GM12878 (cell line): Measurements from ENCODE around the gene IFT122. TPM values are rescaled to one million over a fixed set of nuclear protein-coding genes. Genes with fewer than 3 reads are reported as not detected.

ENCODE experiments used
- CREB1 ChIP-seq: IDR thresholded peaks from 2 replicates; pipeline ENCODE4 v1.6.1; 2012; ENCODE audit warnings: low read depth, mild to moderate bottlenecking, inconsistent platforms
- CTCF ChIP-seq, 3 experiments: IDR thresholded peaks in 2 of 3; conservative IDR thresholded peaks in 1 of 3; 2 replicates each; pipeline ENCODE4 v1.5.1; 2011; ENCODE audit warnings: low read depth in 3 of 3, low read length in 3 of 3, mild to moderate bottlenecking in 3 of 3, control low read depth in 2 of 3, moderate library complexity in 2 of 3, inconsistent platforms in 1 of 3, mixed read lengths in 1 of 3; ENCODE audit not compliant: control insufficient read depth in 2 of 3, insufficient read depth in 1 of 3; ENCODE audit errors: extremely low read depth in 1 of 3
- E4F1 ChIP-seq: fragments of 450-650 bp; IDR thresholded peaks from 2 replicates; pipeline ENCODE4 v1.6.1; 2018; ENCODE audit warnings: borderline replicate concordance, mild to moderate bottlenecking; ENCODE audit not compliant: partially characterized antibody
- FOS ChIP-seq: IDR thresholded peaks from 3 replicates; pipeline ENCODE4 v1.6.1; 2011; ENCODE audit warnings: borderline replicate concordance; ENCODE audit not compliant: insufficient read length; ENCODE audit errors: extremely low read depth
- GATAD2B ChIP-seq: fragments of 450-650 bp; conservative IDR thresholded peaks from 2 replicates; pipeline ENCODE4 v1.6.1; 2017; ENCODE audit warnings: low read depth, mild to moderate bottlenecking, moderate library complexity
- IKZF1 ChIP-seq: fragments of 450-650 bp; conservative IDR thresholded peaks from 2 replicates; pipeline ENCODE4 v1.6.1; 2017; ENCODE audit warnings: antibody characterized with exemption, mild to moderate bottlenecking
- MLLT1 ChIP-seq: fragments of 450-650 bp; IDR thresholded peaks from 2 replicates; pipeline ENCODE4 v1.6.1; 2016; ENCODE audit warnings: mild to moderate bottlenecking
- PAX8 ChIP-seq: fragments of 450-650 bp; IDR thresholded peaks from 2 replicates; pipeline ENCODE4 v1.6.1; 2017; ENCODE audit warnings: mild to moderate bottlenecking, moderate library complexity
- RAD51 ChIP-seq: fragments of 450-650 bp; IDR thresholded peaks from 2 replicates; pipeline ENCODE4 v1.6.1; 2016; ENCODE audit warnings: moderate library complexity, mild to moderate bottlenecking, inconsistent platforms
- RELA ChIP-seq: fragments of 450-650 bp; IDR thresholded peaks from 2 replicates; pipeline ENCODE4 v1.8.0; 2014; ENCODE audit warnings: borderline replicate concordance; ENCODE audit not compliant: partially characterized antibody
- SPI1 ChIP-seq: IDR thresholded peaks from 2 replicates; pipeline ENCODE4 v1.6.1; 2011; ENCODE audit warnings: low read depth, mild to moderate bottlenecking, low read length, moderate library complexity, borderline replicate concordance; ENCODE audit not compliant: insufficient read depth
- USF2 ChIP-seq: IDR thresholded peaks from 2 replicates; pipeline ENCODE4 v1.6.1; 2011; ENCODE audit warnings: low read depth, low read length, improper control_type of control experiment, borderline replicate concordance
- ZBED1 ChIP-seq: IDR thresholded peaks from 2 replicates; pipeline ENCODE4 v1.6.1; 2016; ENCODE audit warnings: borderline replicate concordance
- ZNF207 ChIP-seq: fragments of 450-650 bp; IDR thresholded peaks from 2 replicates; pipeline ENCODE4 v1.6.1; 2014; ENCODE audit warnings: antibody characterized with exemption, mild to moderate bottlenecking, borderline replicate concordance
- ZNF687 ChIP-seq: fragments of 450-650 bp; IDR thresholded peaks from 2 replicates; pipeline ENCODE4 v1.6.1; 2017; ENCODE audit warnings: mild to moderate bottlenecking, moderate library complexity
- polyA plus RNA-seq, 11 experiments: library from polyadenylated mRNA; depleted of rRNA in 4 of 11; unstranded in 6 of 11; stranded (reverse) in 5 of 11; fragments of >200 nt; fragmentation: Nextera tagmentation in 4 of 11; fragmentation: Illumina TruSeq in 1 of 11; extraction: Ambion mirVana in 4 of 11; extraction: Trizol in 1 of 11; gene quantifications; 1 replicate in 1 of 11; 2 replicates in 10 of 11; pipeline versions ENCODE4 v1.2.1 to v1.2.3, GENCODE V29; 2011 to 2016; ENCODE audit warnings: inconsistent platforms in 2 of 11, missing spikeins in 2 of 11, low read depth in 1 of 11
- total RNA-seq, 4 experiments: library from RNA; depleted of rRNA in 3 of 4; stranded (reverse); fragments of >200 nt in 3 of 4; fragmentation: Illumina TruSeq in 1 of 4; extraction: Trizol in 1 of 4; gene quantifications; 2 replicates each; pipeline versions ENCODE4 v1.2.1 to v1.2.3, GENCODE V29; 2013 to 2021
- TF ChIP-seq, protein P1 (sequence below): IDR thresholded peaks from 2 replicates; pipeline ENCODE4 v1.6.1; 2012; ENCODE audit warnings: low read depth, low read length, improper control_type of control experiment

IFT122 gene
- total and polyA plus RNA-seq, 10 of the 15 experiments (the other 5 are each of a cell fraction or from before 2014, with no cell fraction given), result 1.8 to 19.2 (median 8.4) TPM

- peak; percentile 82 to 91 (median 87) for TF ChIP-seq CTCF (IDR thresholded peaks at IDR 0.05 in 2 of 3, conservative IDR thresholded peaks at IDR 0.05 in 1 of 3; ENCODE audit: control insufficient read depth in 2 of 3, extremely low read depth in 1 of 3, insufficient read depth in 1 of 3, low read depth in 3 of 3, low read length in 3 of 3)
- no peak for TF ChIP-seq PAX8
- TF ChIP-seq E4F1, result peak; percentile 93
- no peak for TF ChIP-seq USF2
- no peak for TF ChIP-seq ZNF207
- peak; percentile 18 for TF ChIP-seq RELA
- TF ChIP-seq ZNF687, result peak; percentile 94
- peak; percentile 35; the same call in 1 of the 2 replicates for TF ChIP-seq SPI1
- TF ChIP-seq MLLT1, result peak; percentile 47; the same call in 1 of the 2 replicates
- TF ChIP-seq RAD51, result peak; percentile 91
- peak; percentile 79 for TF ChIP-seq GATAD2B
- no peak for TF ChIP-seq FOS
- TF ChIP-seq IKZF1, result peak; percentile 97
- TF ChIP-seq, protein P1, sequence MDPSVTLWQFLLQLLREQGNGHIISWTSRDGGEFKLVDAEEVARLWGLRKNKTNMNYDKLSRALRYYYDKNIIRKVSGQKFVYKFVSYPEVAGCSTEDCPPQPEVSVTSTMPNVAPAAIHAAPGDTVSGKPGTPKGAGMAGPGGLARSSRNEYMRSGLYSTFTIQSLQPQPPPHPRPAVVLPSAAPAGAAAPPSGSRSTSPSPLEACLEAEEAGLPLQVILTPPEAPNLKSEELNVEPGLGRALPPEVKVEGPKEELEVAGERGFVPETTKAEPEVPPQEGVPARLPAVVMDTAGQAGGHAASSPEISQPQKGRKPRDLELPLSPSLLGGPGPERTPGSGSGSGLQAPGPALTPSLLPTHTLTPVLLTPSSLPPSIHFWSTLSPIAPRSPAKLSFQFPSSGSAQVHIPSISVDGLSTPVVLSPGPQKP, result peak; percentile 86
- no peak for TF ChIP-seq ZBED1
- TF ChIP-seq CREB1, result 0 out of 2 replicates have a peak, but pooled peaks have one; percentile 44
These were observed 40.7 kb upstream of the IFT122 start (continued) for GRCh38 chr3:129399145-129399894.
